ENCODE data around the gene LENG1. TPM values are rescaled to one million over a fixed set of nuclear protein-coding genes. Genes with fewer than 3 reads are reported as not detected.
A peak's percentile ranks its signal among the peaks of the same experiment; 100 is the strongest.

Gene LENG1
- total and polyA plus RNA-seq, 2 experiments from 2014 or later: 6.9 to 10.2 TPM

- Histone ChIP-seq H3K27me3 (replicated peaks; ENCODE audit: insufficient read depth) (no peaks in the 10 kb centered on the region), H4K20me1 (ENCODE audit: insufficient read depth) (peaks cover 36% of the 10 kb centered on the region; the same call in 1 of the 2 replicates), H3K79me2 (ENCODE audit: insufficient read depth) (peaks cover 93% of the 10 kb centered on the region), H3K4me2 (ENCODE audit: unreplicated experiment) (no peak overlapping the region), H3K36me3 (ENCODE audit: low read depth) (peaks cover 39% of the 10 kb centered on the region), H3K4me3 (no peak overlapping the region), H2AFZ (no peak overlapping the region), H3K4me1 (ENCODE audit: insufficient read depth) (peaks cover 31% of the 10 kb centered on the region), H3K27ac (no peak overlapping the region), H3K9me3 (ENCODE audit: low read depth) (no peaks in the 10 kb centered on the region), H3F3A (ENCODE audit: insufficient read depth) (peaks cover 61% of the 10 kb centered on the region), H3K9me2 (ENCODE audit: insufficient read depth) (no peaks in the 10 kb centered on the region), H3K9ac (no peak overlapping the region)
- no peak for DNase-seq
- in situ Hi-C loops (cut with MboI): no loop called here
- WGBS, 2 experiments (ENCODE audit: low coverage in 1 of 2, low lambda C conversion rate in 2 of 2, missing lambda C conversion rate in 2 of 2): 81% methylated on average over 13 of the region's 13 CpGs
- TF ChIP-seq EZH2 (IDR thresholded peaks at IDR 0.05; ENCODE audit: insufficient read depth, poor library complexity, severe bottlenecking): no peak
- TF ChIP-seq EZH2phosphoT487 (IDR thresholded peaks at IDR 0.05; ENCODE audit: insufficient read depth, low read depth): no peak
Measured at GRCh38 chr19:54206831-54207177, 47.3 kb upstream of the LENG1 start.

GRCh38 chr19:54206030-54206830 is 46.7 kb upstream of the LENG1 start:
- DNase-seq: no peak
- no peaks in the 10 kb centered on the region for H3K9me3 ChIP-seq (ENCODE audit: low read depth)
- H3K4me1 ChIP-seq (ENCODE audit: insufficient read depth): peaks cover 31% of the 10 kb centered on the region
- TF ChIP-seq EZH2 (IDR thresholded peaks at IDR 0.05; ENCODE audit: insufficient read depth, poor library complexity, severe bottlenecking) (no peak), EZH2phosphoT487 (IDR thresholded peaks at IDR 0.05; ENCODE audit: insufficient read depth, low read depth) (no peak)
- peaks cover 97% of the 10 kb centered on the region for H3K79me2 ChIP-seq (ENCODE audit: insufficient read depth)
- H3K27me3 ChIP-seq (replicated peaks; ENCODE audit: insufficient read depth): no peaks in the 10 kb centered on the region
- WGBS, 2 experiments (ENCODE audit: low coverage in 1 of 2, low lambda C conversion rate in 2 of 2, missing lambda C conversion rate in 2 of 2): 89 to 91% methylated on average over 24 to 27 of the region's 27 CpGs
- peaks cover 42% of the 10 kb centered on the region for H3K36me3 ChIP-seq (ENCODE audit: low read depth)
- H3F3A ChIP-seq (ENCODE audit: insufficient read depth): peaks cover 66% of the 10 kb centered on the region
- no peaks in the 10 kb centered on the region for H3K9me2 ChIP-seq (ENCODE audit: insufficient read depth)
- no peak overlapping the region for H3K9ac ChIP-seq
- H4K20me1 ChIP-seq (ENCODE audit: insufficient read depth): peaks cover 39% of the 10 kb centered on the region; the same call in 1 of the 2 replicates
- no peak overlapping the region for H3K27ac ChIP-seq
- H3K4me2 ChIP-seq (ENCODE audit: unreplicated experiment): no peak overlapping the region
- H2AFZ ChIP-seq: no peak overlapping the region
- in situ Hi-C loops (cut with MboI): no loop called here
- H3K4me3 ChIP-seq: no peak overlapping the region

- WGBS, 2 experiments (ENCODE audit: low coverage in 1 of 2, low lambda C conversion rate in 2 of 2, missing lambda C conversion rate in 2 of 2): 94% methylated on average over 4 of the region's 4 CpGs
- DNase-seq: no peak
- in situ Hi-C loops (cut with MboI): no loop called here
- H3K27me3 ChIP-seq (replicated peaks; ENCODE audit: insufficient read depth): no peaks in the 10 kb centered on the region
- H3K9me3 ChIP-seq (ENCODE audit: low read depth): no peaks in the 10 kb centered on the region
- H3K36me3 ChIP-seq (ENCODE audit: low read depth): peaks cover 42% of the 10 kb centered on the region
- H3K4me1 ChIP-seq (ENCODE audit: insufficient read depth): peaks cover 31% of the 10 kb centered on the region
- no peak overlapping the region for H2AFZ ChIP-seq
- H3K4me2 ChIP-seq (ENCODE audit: unreplicated experiment): no peak overlapping the region
- peaks cover 39% of the 10 kb centered on the region; the same call in 1 of the 2 replicates for H4K20me1 ChIP-seq (ENCODE audit: insufficient read depth)
- peak overlapping the region; percentile 97 for H3K9ac ChIP-seq
- no peaks in the 10 kb centered on the region for H3K9me2 ChIP-seq (ENCODE audit: insufficient read depth)
- TF ChIP-seq EZH2phosphoT487 (IDR thresholded peaks at IDR 0.05; ENCODE audit: insufficient read depth, low read depth) (no peak), EZH2 (IDR thresholded peaks at IDR 0.05; ENCODE audit: insufficient read depth, poor library complexity, severe bottlenecking) (no peak)
- H3K27ac ChIP-seq: no peak overlapping the region
- no peak overlapping the region for H3K4me3 ChIP-seq
- H3K79me2 ChIP-seq (ENCODE audit: insufficient read depth): peaks cover 88% of the 10 kb centered on the region
- H3F3A ChIP-seq (ENCODE audit: insufficient read depth): peaks cover 69% of the 10 kb centered on the region
Measured at GRCh38 chr19:54204767-54205468, 45.4 kb upstream of the LENG1 start.

- DNase-seq: peak; percentile 77
- WGBS, 2 experiments (ENCODE audit: low coverage in 1 of 2, low lambda C conversion rate in 2 of 2, missing lambda C conversion rate in 2 of 2): 27 to 28% methylated on average over 9 of the region's 9 CpGs
- no peak overlapping the region for H2AFZ ChIP-seq
- H3K36me3 ChIP-seq (ENCODE audit: low read depth): peaks cover 38% of the 10 kb centered on the region
- peak overlapping the region; percentile 93 for H3K4me3 ChIP-seq
- H3F3A ChIP-seq (ENCODE audit: insufficient read depth): peaks cover 55% of the 10 kb centered on the region
- no peaks in the 10 kb centered on the region for H3K9me2 ChIP-seq (ENCODE audit: insufficient read depth)
- H3K4me2 ChIP-seq (ENCODE audit: unreplicated experiment): peak overlapping the region; percentile 96
- no peak for TF ChIP-seq EZH2phosphoT487 (IDR thresholded peaks at IDR 0.05; ENCODE audit: insufficient read depth, low read depth)
- no peak for TF ChIP-seq EZH2 (IDR thresholded peaks at IDR 0.05; ENCODE audit: insufficient read depth, poor library complexity, severe bottlenecking)
- in situ Hi-C loops (cut with MboI): no loop called here
- peaks cover 73% of the 10 kb centered on the region for H3K79me2 ChIP-seq (ENCODE audit: insufficient read depth)
- no peaks in the 10 kb centered on the region for H3K27me3 ChIP-seq (replicated peaks; ENCODE audit: insufficient read depth)
- H3K27ac ChIP-seq: peak overlapping the region; percentile 24; the same call in 1 of the 2 replicates
- H3K9ac ChIP-seq: peak overlapping the region; percentile 97
- H3K4me1 ChIP-seq (ENCODE audit: insufficient read depth): peaks cover 21% of the 10 kb centered on the region
- H4K20me1 ChIP-seq (ENCODE audit: insufficient read depth): peaks cover 30% of the 10 kb centered on the region; the same call in 1 of the 2 replicates
- no peaks in the 10 kb centered on the region for H3K9me3 ChIP-seq (ENCODE audit: low read depth)
Measured at GRCh38 chr19:54203151-54203611, 43.7 kb upstream of the LENG1 start.

Measured in GM23248 (cell line).